GM13977 (cell line): ENCODE measurements around the gene SMOC1.

Source experiments
- DNase-seq: peaks from one replicate; pipeline ENCODE4 v3.0.0; 2012; ENCODE audit warnings: low spot score
- in situ Hi-C: fragments of 300-500 bp; cut with MboI; formaldehyde crosslinking; loops from one replicate; pipeline ENCODE4 v1.12.0; 2022; ENCODE audit warnings: low sequenced_read_pairs, low pct_unique_long_range_greater_than_20kb, mixed read lengths, inconsistent platforms; ENCODE audit not compliant: unreplicated experiment
- TF ChIP-seq, protein P1 (sequence below): IDR thresholded peaks from 2 replicates; pipeline ENCODE4 v1.5.1; 2012; ENCODE audit warnings: mild to moderate bottlenecking, control low read depth; ENCODE audit not compliant: insufficient read depth; ENCODE audit errors: extremely low read depth, missing control alignments

Gene SMOC1

DNA sequence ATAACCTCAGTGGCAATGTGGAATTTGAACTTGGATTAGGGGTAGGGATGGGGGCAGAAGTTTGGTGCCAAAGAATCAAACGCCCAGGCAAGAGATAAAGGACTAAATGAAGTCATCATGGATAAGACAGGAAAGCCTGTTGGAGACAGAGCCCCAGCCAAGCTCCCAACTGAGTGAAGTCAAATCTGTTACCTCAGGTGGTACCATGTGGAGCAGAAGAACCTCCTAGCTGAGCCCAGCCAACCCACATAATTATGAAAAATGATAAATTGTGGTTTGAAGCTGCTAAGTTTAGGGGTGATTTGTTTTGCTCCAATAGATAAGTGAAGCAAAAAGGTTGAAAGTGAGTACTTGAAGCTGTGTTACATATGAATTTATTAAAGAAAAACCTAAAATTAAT, 66.1 kb downstream of the SMOC1 start:
- TF ChIP-seq, protein P1, sequence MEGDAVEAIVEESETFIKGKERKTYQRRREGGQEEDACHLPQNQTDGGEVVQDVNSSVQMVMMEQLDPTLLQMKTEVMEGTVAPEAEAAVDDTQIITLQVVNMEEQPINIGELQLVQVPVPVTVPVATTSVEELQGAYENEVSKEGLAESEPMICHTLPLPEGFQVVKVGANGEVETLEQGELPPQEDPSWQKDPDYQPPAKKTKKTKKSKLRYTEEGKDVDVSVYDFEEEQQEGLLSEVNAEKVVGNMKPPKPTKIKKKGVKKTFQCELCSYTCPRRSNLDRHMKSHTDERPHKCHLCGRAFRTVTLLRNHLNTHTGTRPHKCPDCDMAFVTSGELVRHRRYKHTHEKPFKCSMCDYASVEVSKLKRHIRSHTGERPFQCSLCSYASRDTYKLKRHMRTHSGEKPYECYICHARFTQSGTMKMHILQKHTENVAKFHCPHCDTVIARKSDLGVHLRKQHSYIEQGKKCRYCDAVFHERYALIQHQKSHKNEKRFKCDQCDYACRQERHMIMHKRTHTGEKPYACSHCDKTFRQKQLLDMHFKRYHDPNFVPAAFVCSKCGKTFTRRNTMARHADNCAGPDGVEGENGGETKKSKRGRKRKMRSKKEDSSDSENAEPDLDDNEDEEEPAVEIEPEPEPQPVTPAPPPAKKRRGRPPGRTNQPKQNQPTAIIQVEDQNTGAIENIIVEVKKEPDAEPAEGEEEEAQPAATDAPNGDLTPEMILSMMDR = no peak
- in situ Hi-C loops = no loop called here
- no peak for DNase-seq

DNA sequence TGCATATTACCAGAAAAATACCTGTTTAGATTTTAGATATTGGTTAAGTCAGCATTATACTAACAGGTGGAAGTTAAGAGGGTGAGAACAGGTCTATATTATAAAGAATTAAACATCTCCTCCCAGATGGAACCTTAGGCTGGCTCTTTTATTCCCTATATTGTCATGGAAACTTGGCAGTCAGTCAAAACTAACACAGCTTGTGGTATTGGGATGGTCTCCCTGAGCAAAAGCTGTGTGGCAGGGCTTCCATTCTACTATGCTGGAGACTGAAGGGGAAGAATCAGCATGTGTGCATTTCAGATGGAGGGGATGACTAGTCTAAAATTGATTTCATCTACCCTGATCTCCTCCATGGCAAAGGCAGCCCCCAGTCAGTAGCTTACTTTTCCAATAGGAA, 66.7 kb downstream of the SMOC1 start:
- TF ChIP-seq, protein P1 = no peak
- in situ Hi-C loops = no loop called here
- DNase-seq = no peak

DNA sequence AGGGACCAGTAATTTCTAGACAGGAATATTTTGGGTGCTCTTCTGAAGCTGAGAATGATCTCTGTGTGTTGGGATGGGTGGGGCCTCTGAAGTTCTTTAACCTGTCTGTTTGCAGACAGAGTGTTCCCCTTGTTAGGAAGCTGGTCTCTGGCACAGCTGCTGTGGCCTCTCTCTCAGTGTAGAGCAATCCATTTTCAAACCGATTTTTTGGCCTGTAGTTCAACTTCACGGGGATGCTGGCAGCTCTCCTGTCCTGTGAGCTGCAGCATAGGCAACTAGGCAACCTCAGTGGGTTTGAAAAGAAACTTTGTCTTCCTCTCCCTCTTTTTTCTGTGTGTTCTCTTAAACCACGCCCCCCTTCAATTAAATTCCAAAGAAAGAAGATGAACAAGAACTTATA, 69.1 kb downstream of the SMOC1 start:
- in situ Hi-C loops = no loop called here
- DNase-seq = no peak
- TF ChIP-seq, protein P1 = no peak

DNA sequence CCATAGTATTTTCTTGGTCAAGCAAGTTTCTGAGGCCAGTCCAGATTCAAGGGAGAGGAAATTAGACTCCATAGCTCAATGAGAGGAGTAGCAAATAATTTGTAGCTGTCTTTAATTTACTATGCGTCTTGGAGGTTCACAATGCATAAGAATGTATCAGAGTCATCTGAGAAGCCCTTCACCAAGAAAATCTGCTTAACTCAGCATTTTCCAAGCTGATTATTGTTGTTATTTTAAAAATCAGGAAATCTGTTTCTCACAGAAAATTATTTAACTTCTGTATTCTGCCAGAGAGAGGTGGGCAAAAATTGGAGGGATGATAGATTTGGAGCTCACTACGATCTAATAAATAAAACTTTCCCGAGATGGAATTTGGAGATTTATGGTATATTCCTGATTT, 72.0 kb downstream of the SMOC1 start:
- in situ Hi-C loops = no loop called here
- TF ChIP-seq, protein P1 = no peak
- no peak for DNase-seq

DNA sequence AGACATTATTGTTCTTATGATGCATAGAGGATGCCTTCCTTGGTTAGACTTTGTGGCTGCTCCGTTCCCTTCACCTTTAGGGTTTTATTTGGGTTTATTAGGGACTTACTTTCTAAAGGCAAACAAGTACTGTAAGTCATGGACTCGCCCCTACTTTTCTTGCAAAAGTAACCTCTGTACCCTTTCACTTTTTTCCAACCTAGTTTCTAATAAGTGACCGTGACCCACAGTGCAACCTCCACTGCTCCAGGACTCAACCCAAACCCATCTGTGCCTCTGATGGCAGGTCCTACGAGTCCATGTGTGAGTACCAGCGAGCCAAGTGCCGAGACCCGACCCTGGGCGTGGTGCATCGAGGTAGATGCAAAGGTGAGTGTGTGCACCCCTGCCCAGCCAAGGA, 72.7 kb downstream of the SMOC1 start:
- in situ Hi-C loops = no loop called here
- no peak for DNase-seq
- TF ChIP-seq, protein P1 = no peak

DNA sequence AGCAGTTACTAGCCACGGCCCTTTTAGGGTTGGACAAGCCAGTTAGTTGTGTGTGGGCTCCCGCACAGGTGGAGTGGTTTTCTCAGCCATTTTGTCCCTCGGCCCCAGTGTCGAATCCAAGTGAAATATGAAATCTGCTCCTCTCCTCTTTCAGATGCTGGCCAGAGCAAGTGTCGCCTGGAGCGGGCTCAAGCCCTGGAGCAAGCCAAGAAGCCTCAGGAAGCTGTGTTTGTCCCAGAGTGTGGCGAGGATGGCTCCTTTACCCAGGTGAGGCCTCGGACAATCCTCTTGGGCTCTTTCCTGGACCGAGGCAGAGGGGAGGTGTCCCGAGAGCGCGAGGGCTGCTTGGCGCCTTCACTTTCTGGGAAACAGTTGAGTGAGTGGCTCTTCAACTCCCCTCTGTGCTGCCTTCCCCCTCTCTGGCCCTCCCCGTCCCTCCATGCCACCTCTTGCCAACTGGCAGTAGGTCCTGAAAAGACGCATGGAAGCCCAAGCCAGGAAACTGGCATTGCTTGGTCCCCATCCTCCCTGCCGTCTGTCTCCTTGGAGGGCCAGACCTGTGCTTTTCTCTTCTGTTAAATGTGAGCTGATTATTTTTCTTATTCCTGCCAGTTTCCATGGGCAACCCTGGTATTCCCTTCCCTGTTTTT, 74.2 kb downstream of the SMOC1 start:
- in situ Hi-C loops = no loop called here

More for the DNA sequence above, 74.2 kb downstream of the SMOC1 start:
- DNase-seq = no peak
- TF ChIP-seq, protein P1 = no peak
